Activated naive CD8-positive, alpha-beta T cell treated with anti-CD3 and anti-CD28 coated beads, Interleukin-2, amount 50 U/mL, for 24 hours (primary cell): ENCODE measurements around the gene TBX10.
A peak's percentile ranks its signal among the peaks of the same experiment; 100 is the strongest.
"Not testable (repeated sequence)": the region's sequence is repeated elsewhere in the genome, so short reads cannot be mapped to it uniquely, and the experiment has no call there.

Source experiments
- ATAC-seq: fragments of 150-1000 bp; cut with Tn5 transposase; one replicate; pipeline ENCODE4 v1.10.0; 2021
- DNase-seq: peaks from one replicate; pipeline ENCODE4 v3.0.0; 2021
- H3K27ac Mint-ChIP-seq: one replicate; pipeline ENCODE4 v1.8.0; 2021; ENCODE audit warnings: mild to moderate bottlenecking, mixed read lengths
- H3K27me3 Mint-ChIP-seq: one replicate; pipeline ENCODE4 v1.8.0; 2021; ENCODE audit warnings: mixed read lengths
- H3K36me3 Mint-ChIP-seq: one replicate; pipeline ENCODE4 v1.8.0; 2021; ENCODE audit warnings: low read depth, mixed read lengths
- H3K4me1 Mint-ChIP-seq: one replicate; pipeline ENCODE4 v1.8.0; 2021; ENCODE audit warnings: mixed read lengths
- H3K4me3 Mint-ChIP-seq: one replicate; pipeline ENCODE4 v1.8.0; 2021; ENCODE audit warnings: mild to moderate bottlenecking, moderate library complexity, mixed read lengths
- H3K9me3 Mint-ChIP-seq: one replicate; pipeline ENCODE4 v1.8.0; 2021; ENCODE audit warnings: mixed read lengths

Gene TBX10

GRCh38 chr11:67611704-67612587 is 27.6 kb downstream of the TBX10 start:
- Mint-ChIP-seq H3K4me1 (peaks cover 55% of the 10 kb centered on the region), H3K27me3 (no peaks in the 10 kb centered on the region), H3K9me3 (no peaks in the 10 kb centered on the region), H3K27ac (peak overlapping the region; percentile 73), H3K4me3 (no peak overlapping the region), H3K36me3 (peaks cover 28% of the 10 kb centered on the region)
- ATAC-seq (no peak), DNase-seq (no peak)

- Mint-ChIP-seq H3K4me3 (no peak overlapping the region), H3K27me3 (no peaks in the 10 kb centered on the region), H3K27ac (no peak overlapping the region), H3K36me3 (peaks cover 28% of the 10 kb centered on the region), H3K9me3 (no peaks in the 10 kb centered on the region), H3K4me1 (peaks cover 53% of the 10 kb centered on the region)
- ATAC-seq (no peak), DNase-seq (no peak)
These were observed 28.4 kb downstream of the TBX10 start for GRCh38 chr11:67611165-67611564.

- DNase-seq = no peak
- Mint-ChIP-seq H3K27me3 (no peaks in the 10 kb centered on the region), H3K9me3 (no peaks in the 10 kb centered on the region), H3K4me1 (peaks cover 50% of the 10 kb centered on the region), H3K4me3 (no peak overlapping the region), H3K36me3 (peaks cover 28% of the 10 kb centered on the region), H3K27ac (no peak overlapping the region)
- no peak for ATAC-seq
These were observed 29.2 kb downstream of the TBX10 start for GRCh38 chr11:67610302-67610868.

GRCh38 chr11:67609316-67609715 is 30.2 kb downstream of the TBX10 start:
- DNase-seq (no peak), ATAC-seq (no peak)
- Mint-ChIP-seq H3K4me1 (peaks cover 40% of the 10 kb centered on the region), H3K4me3 (no peak overlapping the region), H3K36me3 (peaks cover 28% of the 10 kb centered on the region), H3K9me3 (no peaks in the 10 kb centered on the region), H3K27me3 (no peaks in the 10 kb centered on the region), H3K27ac (peak overlapping the region; percentile 46)

- Mint-ChIP-seq H3K9me3 (no peaks in the 10 kb centered on the region), H3K27ac (peak overlapping the region; percentile 46), H3K27me3 (no peaks in the 10 kb centered on the region), H3K4me1 (peaks cover 31% of the 10 kb centered on the region), H3K36me3 (peaks cover 27% of the 10 kb centered on the region), H3K4me3 (peak overlapping the region; percentile 93)
- ATAC-seq (no peak), DNase-seq (no peak)
These were observed 31.1 kb downstream of the TBX10 start for GRCh38 chr11:67608486-67608885.

GRCh38 chr11:67607507-67607906 is 32.1 kb downstream of the TBX10 start:
- H3K4me1 Mint-ChIP-seq = peaks cover 24% of the 10 kb centered on the region
- ATAC-seq (no peak), DNase-seq (no peak)
- H3K27ac Mint-ChIP-seq = peak overlapping the region; percentile 92
- peak overlapping the region; percentile 93 for H3K4me3 Mint-ChIP-seq
- peaks cover 20% of the 10 kb centered on the region for H3K36me3 Mint-ChIP-seq
- peaks cover 4% of the 10 kb centered on the region for H3K27me3 Mint-ChIP-seq
- no peaks in the 10 kb centered on the region for H3K9me3 Mint-ChIP-seq

GRCh38 chr11:67606492-67607295 is 32.9 kb downstream of the TBX10 start, which contains the start of gene NDUFV1:
NDUFV1 (plus strand) TSS chr11:67606936; CDS start chr11:67607005, 69 bp downstream.
- peak; percentile 98 for DNase-seq
- H3K9me3 Mint-ChIP-seq = no peaks in the 10 kb centered on the region
- H3K36me3 Mint-ChIP-seq = peaks cover 17% of the 10 kb centered on the region
- peaks cover 4% of the 10 kb centered on the region for H3K27me3 Mint-ChIP-seq
- H3K4me3 Mint-ChIP-seq = peak within 1 kb of the TSS; percentile 93
- H3K27ac Mint-ChIP-seq = peak within 1 kb of the TSS; percentile 92
- H3K4me1 Mint-ChIP-seq = peaks cover 23% of the 10 kb centered on the region
- peak; percentile 98 for ATAC-seq

GRCh38 chr11:67606093-67606491 is 33.5 kb downstream of the TBX10 start:
- no peak for ATAC-seq
- Mint-ChIP-seq H3K9me3 (no peaks in the 10 kb centered on the region), H3K27ac (peak overlapping the region; percentile 61), H3K4me1 (peaks cover 23% of the 10 kb centered on the region), H3K4me3 (peak overlapping the region; percentile 93), H3K27me3 (peaks cover 4% of the 10 kb centered on the region), H3K36me3 (peaks cover 17% of the 10 kb centered on the region)
- no peak for DNase-seq

- Mint-ChIP-seq H3K27me3 (peaks cover 10% of the 10 kb centered on the region), H3K27ac (peak overlapping the region; percentile 77), H3K4me1 (peaks cover 28% of the 10 kb centered on the region), H3K36me3 (peaks cover 17% of the 10 kb centered on the region), H3K9me3 (no peaks in the 10 kb centered on the region), H3K4me3 (peak overlapping the region; percentile 57)
- ATAC-seq = no peak
- DNase-seq = no peak
These were observed 34.1 kb downstream of the TBX10 start for GRCh38 chr11:67605231-67606011.

GRCh38 chr11:67604815-67605214 is 34.7 kb downstream of the TBX10 start:
- Mint-ChIP-seq H3K9me3 (no peaks in the 10 kb centered on the region), H3K4me3 (peak overlapping the region; percentile 30), H3K27ac (peak overlapping the region; percentile 44), H3K27me3 (peaks cover 17% of the 10 kb centered on the region), H3K4me1 (peaks cover 34% of the 10 kb centered on the region), H3K36me3 (peaks cover 12% of the 10 kb centered on the region)
- DNase-seq (no peak), ATAC-seq (no peak)

- H3K36me3 Mint-ChIP-seq, H3K9me3 Mint-ChIP-seq, H3K4me3 Mint-ChIP-seq, ATAC-seq, DNase-seq, H3K27ac Mint-ChIP-seq: not testable (repeated sequence)
- H3K27me3 Mint-ChIP-seq = peaks cover 21% of the 10 kb centered on the region
- H3K4me1 Mint-ChIP-seq = peaks cover 36% of the 10 kb centered on the region
These were observed 35.4 kb downstream of the TBX10 start for GRCh38 chr11:67604119-67604518.

- DNase-seq = no peak
- Mint-ChIP-seq H3K4me1 (peaks cover 17% of the 10 kb centered on the region), H3K27me3 (peaks cover 21% of the 10 kb centered on the region), H3K27ac (no peak overlapping the region), H3K36me3 (no peaks in the 10 kb centered on the region), H3K4me3 (no peak overlapping the region), H3K9me3 (no peaks in the 10 kb centered on the region)
- ATAC-seq = no peak
These were observed 38.5 kb downstream of the TBX10 start for GRCh38 chr11:67601098-67601497.

GRCh38 chr11:67600324-67601029 is 39.1 kb downstream of the TBX10 start:
- Mint-ChIP-seq H3K36me3 (no peaks in the 10 kb centered on the region), H3K4me3 (no peak overlapping the region), H3K9me3 (no peaks in the 10 kb centered on the region), H3K27me3 (peaks cover 21% of the 10 kb centered on the region), H3K4me1 (peaks cover 13% of the 10 kb centered on the region), H3K27ac (no peak overlapping the region)
- ATAC-seq (no peak), DNase-seq (no peak)
